ENCODE measurements around the gene APOC3.
A peak's percentile ranks its signal among the peaks of the same experiment; 100 is the strongest.

The APOC3 gene

DNA sequence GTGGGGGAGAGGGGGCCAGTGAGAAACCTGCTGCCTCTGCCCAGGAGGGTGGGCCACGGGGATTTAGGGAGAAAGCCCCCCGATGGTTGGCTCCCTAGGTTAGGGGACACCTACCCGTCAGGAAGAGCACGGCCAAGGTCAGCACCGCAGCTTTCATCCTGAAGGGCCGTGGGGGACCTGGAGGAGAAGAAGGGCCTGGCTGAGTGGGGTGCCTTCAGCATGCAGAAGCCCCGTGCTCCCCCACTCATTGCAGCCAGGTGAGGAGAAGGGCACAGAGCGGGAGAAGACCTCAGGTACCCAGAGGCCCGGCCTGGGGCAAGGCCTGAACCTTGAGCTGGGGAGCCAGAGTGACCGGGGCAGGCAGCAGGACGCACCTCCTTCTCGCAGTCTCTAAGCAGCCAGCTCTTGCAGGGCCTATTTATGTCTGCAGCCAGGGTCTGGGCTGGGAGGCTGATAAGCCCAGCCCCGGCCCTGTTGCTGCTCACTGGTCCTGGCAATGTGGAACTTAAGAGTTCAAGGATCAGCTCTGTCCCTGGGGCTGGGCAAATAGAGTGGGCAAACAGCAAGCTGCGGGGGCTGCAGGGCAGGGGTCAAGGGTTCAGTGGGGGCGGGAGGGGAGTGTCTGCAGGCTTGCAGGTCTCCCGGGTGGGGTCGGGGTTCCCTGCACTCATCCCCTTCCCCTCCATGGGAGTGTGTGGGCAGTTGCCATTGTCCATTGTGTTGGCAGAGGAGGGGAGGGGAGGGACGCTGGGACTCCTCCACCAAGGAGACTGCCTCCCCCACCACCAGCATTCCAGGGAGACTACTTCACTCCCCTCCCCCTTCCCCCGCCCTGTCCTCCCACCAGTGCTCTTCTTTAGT lies 7.8 kb downstream of the APOC3 start, which contains the start of gene APOA1:
Gene APOA1 (minus strand): TSS at position 392 of the 861 bp plus-strand sequence. CDS start 235 bp downstream, at position 157.
- no peak for DNase-seq

GRCh38 chr11:116838321-116839084 lies 8.8 kb downstream of the APOC3 start:
- 89% methylated on average over 6 of the region's 6 CpGs for WGBS
- Histone ChIP-seq H4K91ac (ENCODE audit: low read length) (no peak overlapping the region), H3K4ac (ENCODE audit: low read depth in 1 of 2, low read length in 2 of 2) (no peak overlapping the region), H3K9me3 (ENCODE audit: control insufficient read depth, low read length) (no peaks in the 10 kb centered on the region), H2BK120ac (ENCODE audit: low read depth, low read length) (no peak overlapping the region), H2BK15ac (ENCODE audit: low read depth, poor library complexity, severe bottlenecking) (no peak overlapping the region), H2BK5ac (ENCODE audit: low read depth, low read length, poor library complexity, severe bottlenecking) (no peak overlapping the region), H3K36me3 (ENCODE audit: control insufficient read depth in 1 of 2, insufficient read depth in 2 of 2, low read depth in 1 of 2, low read length in 2 of 2) (peaks cover 4 to 8% of the 10 kb centered on the region in 2 experiments), H2AFZ (ENCODE audit: low read depth, low read length) (no peak overlapping the region), H2BK12ac (ENCODE audit: low read length in 2 of 2) (no peak overlapping the region), H3K4me3 (ENCODE audit: insufficient read depth in 1 of 2, low read depth in 1 of 2, low read length in 2 of 2) (no peak overlapping the region), H3K4me2 (ENCODE audit: low read length, poor library complexity, severe bottlenecking) (no peak overlapping the region), H3K27ac (ENCODE audit: low read length, poor library complexity, severe bottlenecking) (no peak overlapping the region), H2AK5ac (ENCODE audit: low read length, severe bottlenecking) (no peak overlapping the region), H4K8ac (ENCODE audit: low read length) (no peak overlapping the region), H3K79me1 (replicated peaks; ENCODE audit: low read length, poor library complexity, severe bottlenecking) (no peaks in the 10 kb centered on the region), H3K9ac (ENCODE audit: low read length) (no peak overlapping the region), H3K4me1 (ENCODE audit: control insufficient read depth, insufficient read depth, low read depth, low read length) (peaks cover 9% of the 10 kb centered on the region), H3K23ac (ENCODE audit: low read length in 2 of 2) (no peak overlapping the region), H3K14ac (ENCODE audit: low read length in 2 of 2) (no peak overlapping the region), H3K27me3 (ENCODE audit: control insufficient read depth in 1 of 2, insufficient read depth in 1 of 2, low read length in 2 of 2) (no peaks in the 10 kb centered on the region), H3K18ac (ENCODE audit: low read depth in 1 of 2, low read length in 2 of 2) (no peak overlapping the region)
- no peak for DNase-seq

More for the DNA sequence above, 7.8 kb downstream of the APOC3 start, which contains the start of gene APOA1:
- Histone ChIP-seq H4K91ac (ENCODE audit: low read length) (no peak within 1 kb of the TSS), H3K9me3 (ENCODE audit: control insufficient read depth, low read length) (no peaks in the 10 kb centered on the region), H2AFZ (ENCODE audit: low read depth, low read length) (no peak within 1 kb of the TSS), H3K4me2 (ENCODE audit: low read length, poor library complexity, severe bottlenecking) (no peak within 1 kb of the TSS), H4K8ac (ENCODE audit: low read length) (no peak within 1 kb of the TSS), H3K27me3 (ENCODE audit: control insufficient read depth in 1 of 2, insufficient read depth in 1 of 2, low read length in 2 of 2) (peaks cover 0 to 5% of the 10 kb centered on the region in 2 experiments), H2BK12ac (ENCODE audit: low read length in 2 of 2) (no peak within 1 kb of the TSS), H2AK5ac (ENCODE audit: low read length, severe bottlenecking) (no peak within 1 kb of the TSS), H2BK5ac (ENCODE audit: low read depth, low read length, poor library complexity, severe bottlenecking) (no peak within 1 kb of the TSS), H3K9ac (ENCODE audit: low read length) (no peak within 1 kb of the TSS), H3K23ac (ENCODE audit: low read length in 2 of 2) (no peak within 1 kb of the TSS), H3K36me3 (ENCODE audit: control insufficient read depth in 1 of 2, insufficient read depth in 2 of 2, low read depth in 1 of 2, low read length in 2 of 2) (no peaks in the 10 kb centered on the region), H3K4ac (ENCODE audit: low read depth in 1 of 2, low read length in 2 of 2) (no peak within 1 kb of the TSS), H3K14ac (ENCODE audit: low read length in 2 of 2) (peak within 1 kb of the TSS in 1 of 2 experiments; percentile 41), H2BK120ac (ENCODE audit: low read depth, low read length) (no peak within 1 kb of the TSS), H3K27ac (ENCODE audit: low read length, poor library complexity, severe bottlenecking) (no peak within 1 kb of the TSS), H3K4me3 (ENCODE audit: insufficient read depth in 1 of 2, low read depth in 1 of 2, low read length in 2 of 2) (no peak within 1 kb of the TSS), H2BK15ac (ENCODE audit: low read depth, poor library complexity, severe bottlenecking) (no peak within 1 kb of the TSS), H3K79me1 (replicated peaks; ENCODE audit: low read length, poor library complexity, severe bottlenecking) (no peaks in the 10 kb centered on the region), H3K18ac (ENCODE audit: low read depth in 1 of 2, low read length in 2 of 2) (no peak within 1 kb of the TSS), H3K4me1 (ENCODE audit: control insufficient read depth, insufficient read depth, low read depth, low read length) (peaks cover 9% of the 10 kb centered on the region)
- 89% methylated on average over 15 of the region's 19 CpGs for WGBS

GRCh38 chr11:116840224-116840745 lies 10.6 kb downstream of the APOC3 start:
- H2BK15ac ChIP-seq (ENCODE audit: low read depth, poor library complexity, severe bottlenecking): no peak overlapping the region
- H3K14ac ChIP-seq (ENCODE audit: low read length in 2 of 2): no peak overlapping the region
- peaks cover 9% of the 10 kb centered on the region for H3K4me1 ChIP-seq (ENCODE audit: control insufficient read depth, insufficient read depth, low read depth, low read length)
- no peak overlapping the region for H2BK12ac ChIP-seq (ENCODE audit: low read length in 2 of 2)
- no peak overlapping the region for H4K91ac ChIP-seq (ENCODE audit: low read length)
- H3K27ac ChIP-seq (ENCODE audit: low read length, poor library complexity, severe bottlenecking): no peak overlapping the region
- H2AK5ac ChIP-seq (ENCODE audit: low read length, severe bottlenecking): no peak overlapping the region
- WGBS: 76% methylated on average over 5 of the region's 6 CpGs
- H3K9me3 ChIP-seq (ENCODE audit: control insufficient read depth, low read length): no peaks in the 10 kb centered on the region
- no peak for DNase-seq
- no peak overlapping the region for H3K4me3 ChIP-seq (ENCODE audit: insufficient read depth in 1 of 2, low read depth in 1 of 2, low read length in 2 of 2)
- H2AFZ ChIP-seq (ENCODE audit: low read depth, low read length): no peak overlapping the region
- no peaks in the 10 kb centered on the region for H3K79me1 ChIP-seq (replicated peaks; ENCODE audit: low read length, poor library complexity, severe bottlenecking)
- peaks cover 12 to 22% of the 10 kb centered on the region in 2 experiments for H3K36me3 ChIP-seq (ENCODE audit: control insufficient read depth in 1 of 2, insufficient read depth in 2 of 2, low read depth in 1 of 2, low read length in 2 of 2)
- no peak overlapping the region for H3K4me2 ChIP-seq (ENCODE audit: low read length, poor library complexity, severe bottlenecking)
- H2BK5ac ChIP-seq (ENCODE audit: low read depth, low read length, poor library complexity, severe bottlenecking): no peak overlapping the region
- no peak overlapping the region for H3K18ac ChIP-seq (ENCODE audit: low read depth in 1 of 2, low read length in 2 of 2)
- H3K23ac ChIP-seq (ENCODE audit: low read length in 2 of 2): no peak overlapping the region
- H3K27me3 ChIP-seq (ENCODE audit: control insufficient read depth in 1 of 2, insufficient read depth in 1 of 2, low read length in 2 of 2): no peaks in the 10 kb centered on the region
- no peak overlapping the region for H4K8ac ChIP-seq (ENCODE audit: low read length)
- no peak overlapping the region for H2BK120ac ChIP-seq (ENCODE audit: low read depth, low read length)
- no peak overlapping the region for H3K9ac ChIP-seq (ENCODE audit: low read length)
- no peak overlapping the region for H3K4ac ChIP-seq (ENCODE audit: low read depth in 1 of 2, low read length in 2 of 2)
